Measurements from ENCODE around the gene MAGI3. TPM values are rescaled to one million over a fixed set of nuclear protein-coding genes. Genes with fewer than 3 reads are reported as not detected.
A peak's percentile ranks its signal among the peaks of the same experiment; 100 is the strongest.

Gene MAGI3
- total RNA-seq = 4.6 TPM
- long read RNA-seq, full-length matches to known transcripts = 3 of 5 reads
- long read RNA-seq, partial matches to known transcripts = 1 of 5 reads
- long read RNA-seq, other reads (novel, unspliced or antisense) = 1 of 5 reads

DNA sequence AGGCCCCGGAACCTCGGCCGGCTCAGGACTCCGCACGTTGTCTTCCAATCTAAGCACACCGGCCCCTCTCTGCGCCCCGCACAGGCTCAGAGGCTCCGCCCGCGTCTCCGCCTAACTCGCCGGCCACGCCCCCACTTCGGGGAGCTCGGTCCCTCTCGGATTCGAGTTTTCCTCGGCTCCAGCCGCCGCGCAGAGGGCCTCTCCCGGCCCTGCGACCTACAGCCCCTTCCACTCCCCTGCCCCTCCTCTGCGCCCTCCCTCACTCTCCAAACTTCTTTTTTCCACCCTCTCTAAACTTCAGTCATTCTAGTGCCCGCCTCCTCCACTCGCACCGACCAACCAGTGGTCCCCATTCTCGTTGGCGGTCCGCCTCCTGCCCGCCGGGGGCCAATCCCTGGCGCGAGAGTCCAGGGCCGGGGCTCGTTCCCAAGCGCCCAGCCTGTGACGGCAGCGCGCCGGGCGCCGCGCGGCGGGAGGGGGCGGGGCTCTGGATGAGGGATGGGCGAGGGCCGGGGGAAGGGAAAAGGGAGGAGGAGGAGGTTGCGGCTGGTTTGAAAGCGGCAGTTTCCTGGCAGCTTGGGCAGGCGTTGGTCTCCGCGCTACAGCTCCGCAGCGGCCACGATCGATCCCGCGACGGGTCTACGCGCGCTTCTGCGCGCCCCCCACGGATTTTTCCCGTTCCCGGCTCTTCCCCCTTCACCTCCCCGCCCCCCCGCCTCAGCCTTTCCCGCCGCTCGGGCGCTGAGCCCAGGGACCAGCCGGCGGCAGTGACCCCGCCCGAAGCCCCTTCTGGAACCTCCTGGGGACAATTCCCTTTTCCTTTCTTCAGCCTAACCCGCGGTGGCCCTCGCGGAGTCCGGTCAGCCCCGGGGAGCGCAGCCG lies at the start of gene MAGI3:
Gene MAGI3 (plus strand): TSS at position 563 of the 882 bp plus-strand sequence. CDS start 519 bp downstream, outside the sequence.
- ATAC-seq = peak; percentile 97
- intact Hi-C loops (cut with DNase I) = loop anchor here (2.0 to 5.0 kb wide), 3 partner anchors 62 to 287 kb away; no protein-coding TSS in a partner anchor
- DNase-seq (ENCODE audit: missing footprints) = peak; percentile 97

DNA sequence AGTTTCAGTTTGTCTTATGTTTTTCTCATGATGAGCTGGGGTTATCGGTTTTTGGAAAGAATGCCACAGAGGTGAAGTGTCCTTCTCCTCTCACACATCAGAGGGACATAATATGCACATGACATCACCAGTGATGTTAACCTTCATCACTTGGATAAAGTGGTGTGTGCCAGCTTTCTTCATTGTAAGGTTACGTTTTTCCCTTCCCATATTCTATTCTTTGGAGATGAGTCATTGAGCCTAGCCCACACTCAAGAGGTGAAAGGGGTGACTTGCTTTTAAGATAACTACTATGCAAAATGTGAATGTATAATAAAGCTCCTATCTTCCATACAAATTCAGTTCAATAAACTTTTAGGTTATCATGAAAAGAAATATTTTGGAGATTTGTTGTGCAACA lies 36.7 kb upstream of the MAGI3 start:
- ATAC-seq (no peak), DNase-seq (ENCODE audit: missing footprints) (no peak)
- intact Hi-C loops (cut with DNase I) = no loop called here

DNA sequence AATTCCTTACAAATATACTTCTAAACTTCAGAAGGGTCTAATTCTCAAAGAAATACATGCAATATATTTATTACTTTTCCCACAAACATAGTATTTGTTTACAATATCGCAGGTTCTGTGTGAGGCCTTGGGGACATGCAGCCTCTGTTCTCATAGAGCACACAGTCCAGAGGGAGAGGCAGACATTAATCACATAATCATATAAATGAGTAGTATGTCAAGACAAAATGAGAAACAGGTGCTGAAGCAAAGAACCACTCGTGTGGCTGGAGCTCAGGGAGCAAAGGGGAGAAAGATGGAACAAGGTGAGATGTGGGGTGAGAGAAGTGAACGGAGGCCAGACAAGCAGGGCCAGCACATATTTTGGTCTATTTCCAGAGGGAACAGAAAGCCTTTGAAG lies 26.4 kb upstream of the MAGI3 start:
- intact Hi-C loops (cut with DNase I) = no loop called here
- ATAC-seq = no peak
- DNase-seq (ENCODE audit: missing footprints) = no peak

DNA sequence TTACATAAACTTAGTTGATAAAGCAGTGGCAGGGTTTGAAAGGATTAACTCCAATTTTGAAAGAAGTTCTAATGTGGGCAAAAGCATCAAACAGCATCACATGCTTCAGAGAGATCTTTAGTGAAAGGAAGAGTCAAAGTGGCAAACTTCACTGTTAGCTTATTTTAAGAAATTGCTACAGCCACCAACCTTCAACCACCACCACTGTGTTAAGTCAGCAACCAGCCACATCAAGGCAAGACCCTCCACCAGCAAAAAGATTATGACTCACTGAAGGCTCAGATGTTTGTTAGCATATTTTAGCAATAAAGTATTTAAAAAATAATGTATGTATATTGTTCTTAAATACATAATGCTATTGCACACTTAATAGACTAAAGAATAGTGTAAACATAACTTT lies 21.3 kb upstream of the MAGI3 start:
- intact Hi-C loops (cut with DNase I) = no loop called here
- ATAC-seq = no peak
- DNase-seq (ENCODE audit: missing footprints) = no peak

DNA sequence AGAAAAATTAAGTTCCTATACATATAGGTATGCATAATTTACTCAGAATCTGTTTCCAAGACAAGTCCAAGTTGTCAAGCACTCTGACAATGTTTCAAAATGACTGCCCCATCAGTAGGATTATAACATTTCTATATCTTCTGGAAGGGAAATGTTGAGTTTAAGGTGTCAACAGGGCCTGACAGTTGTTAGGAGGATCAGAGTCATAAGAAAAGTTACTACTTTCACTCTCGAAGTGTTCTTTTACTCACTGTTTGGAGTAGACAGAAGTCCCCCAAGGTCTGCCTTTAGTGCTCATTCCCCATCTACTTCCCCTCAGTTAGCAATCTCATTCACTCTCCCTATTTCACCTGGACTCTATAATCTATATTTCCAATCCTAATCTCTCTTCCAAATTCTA lies 20.6 kb upstream of the MAGI3 start:
- intact Hi-C loops (cut with DNase I) = no loop called here
- no peak for ATAC-seq
- no peak for DNase-seq (ENCODE audit: missing footprints)

DNA sequence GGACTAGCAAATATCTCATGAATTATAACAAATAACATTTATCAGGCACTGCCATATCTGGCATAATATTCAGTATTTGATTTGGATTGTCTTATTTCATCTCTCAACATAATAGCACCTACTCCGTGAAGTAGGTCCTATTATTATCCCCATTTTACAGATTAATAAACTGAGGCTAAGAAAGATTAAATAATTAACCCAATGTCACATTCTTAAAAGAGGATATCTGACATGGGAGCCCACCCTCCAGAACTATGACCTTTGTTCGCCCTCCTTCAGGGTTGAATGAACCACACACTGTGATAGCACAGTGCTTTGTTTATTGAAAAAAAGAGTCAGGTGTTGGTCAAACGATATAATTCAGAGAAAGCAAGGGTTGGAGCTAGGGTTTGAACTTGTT lies 19.4 kb upstream of the MAGI3 start:
- ATAC-seq = no peak
- no peak for DNase-seq (ENCODE audit: missing footprints)
- intact Hi-C loops (cut with DNase I) = no loop called here

DNA sequence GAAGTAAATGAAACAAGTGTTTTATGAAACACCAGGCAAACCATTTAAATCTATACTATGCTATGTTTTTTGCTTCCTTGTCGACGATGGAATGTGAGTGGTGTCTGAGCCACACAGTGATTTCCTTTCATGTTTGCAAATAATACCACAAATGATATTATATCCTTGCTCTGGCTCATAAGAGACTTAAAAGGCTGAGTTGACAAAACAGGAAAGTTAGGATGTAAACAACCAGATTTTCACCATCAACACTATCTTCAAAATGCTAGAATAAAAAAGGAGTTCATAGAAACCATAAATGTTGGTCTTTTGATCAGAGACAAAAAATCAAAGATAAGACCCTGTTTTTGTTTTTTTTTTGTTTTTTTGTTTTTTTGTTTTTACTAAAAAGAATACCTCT lies 17.8 kb upstream of the MAGI3 start:
- ATAC-seq (no peak), DNase-seq (ENCODE audit: missing footprints) (no peak)
- intact Hi-C loops (cut with DNase I) = no loop called here

DNA sequence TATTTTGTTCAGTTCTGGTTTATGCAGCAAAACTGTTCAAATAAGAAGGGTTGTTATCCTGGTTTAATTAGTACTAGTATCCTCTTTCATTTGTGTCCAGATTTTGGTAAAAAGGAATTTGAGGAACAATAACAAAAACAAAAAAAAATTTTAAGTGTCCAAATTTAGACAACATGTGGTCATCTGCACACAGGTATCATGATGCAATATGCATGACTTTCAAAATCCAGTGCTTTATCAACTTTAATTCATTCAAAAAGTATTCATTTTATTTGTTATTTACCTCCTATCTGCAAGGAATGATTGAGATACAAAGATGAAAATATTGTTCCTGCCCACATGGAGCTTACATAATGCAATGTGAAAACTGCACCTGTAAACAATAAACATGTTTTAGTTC lies 16.7 kb upstream of the MAGI3 start:
- intact Hi-C loops (cut with DNase I) = no loop called here
- DNase-seq (ENCODE audit: missing footprints) (no peak), ATAC-seq (no peak)

DNA sequence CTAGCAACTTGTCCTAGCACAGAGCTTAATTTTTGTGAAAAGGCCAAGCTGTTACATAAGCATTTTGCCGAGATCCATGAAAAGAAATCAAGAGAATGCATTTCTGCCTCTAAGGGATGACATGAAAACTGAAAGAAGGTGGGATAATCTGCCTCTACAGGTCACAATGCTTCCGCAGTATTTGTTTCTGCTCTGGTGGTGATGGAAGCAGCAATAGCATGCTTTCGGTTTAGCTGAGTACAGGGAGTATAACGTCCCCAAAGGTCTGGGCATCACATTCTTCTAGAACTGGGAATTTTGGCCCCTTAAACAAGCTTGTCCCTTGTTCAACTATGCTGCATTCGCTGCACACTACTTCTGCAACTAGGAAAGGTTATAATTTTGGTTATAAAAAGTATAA lies 14.4 kb upstream of the MAGI3 start:
- ATAC-seq = no peak
- intact Hi-C loops (cut with DNase I) = no loop called here
- DNase-seq (ENCODE audit: missing footprints) = no peak

DNA sequence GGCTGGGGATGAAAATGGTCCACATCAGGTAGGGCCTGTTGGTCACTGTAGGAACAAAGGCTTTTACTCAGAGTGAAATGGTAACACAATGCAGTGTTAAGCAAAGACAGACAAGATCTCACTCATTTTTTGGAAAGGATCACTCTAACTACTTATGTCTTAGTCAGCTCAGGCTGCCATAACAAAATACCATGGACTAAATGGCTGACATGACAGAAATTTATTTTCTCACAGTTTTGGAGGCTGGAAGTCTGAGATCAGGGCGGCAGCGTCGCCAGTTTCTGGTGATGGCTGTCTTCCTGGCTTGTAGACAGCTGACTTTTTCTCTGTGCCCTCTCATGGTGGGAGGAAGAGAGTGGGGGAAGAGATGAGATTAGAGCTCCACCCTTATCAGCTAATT lies 10.2 kb upstream of the MAGI3 start:
- ATAC-seq = no peak
- intact Hi-C loops (cut with DNase I) = no loop called here
- no peak for DNase-seq (ENCODE audit: missing footprints)

DNA sequence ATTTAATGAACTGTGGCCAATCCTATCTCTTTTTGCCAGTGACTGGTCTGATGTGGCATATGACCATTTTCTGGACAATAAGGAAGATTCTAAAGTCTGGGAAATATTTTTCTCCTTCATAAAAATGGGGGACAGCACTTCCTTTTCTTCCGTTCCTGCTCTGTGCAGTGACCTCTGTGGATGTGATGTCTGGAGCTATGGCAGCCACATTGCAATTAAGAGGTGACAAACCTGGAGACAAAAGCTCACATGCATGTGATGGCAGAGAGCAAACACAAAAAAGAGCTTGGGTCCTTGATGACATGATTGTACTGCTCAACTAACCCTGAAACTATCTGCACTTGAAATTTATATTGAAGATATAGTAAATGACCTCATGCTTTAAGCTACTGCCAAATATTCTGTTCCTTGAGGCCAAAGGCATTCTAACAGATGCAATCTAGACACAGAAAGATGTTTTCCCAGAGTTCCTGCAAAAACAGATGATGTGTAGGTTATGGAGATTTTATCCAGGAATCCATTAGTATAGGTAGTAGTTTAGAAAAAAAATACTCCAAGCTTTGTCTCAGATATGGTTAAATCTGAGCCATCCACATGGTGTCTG lies 2.2 kb upstream of the MAGI3 start:
- DNase-seq (ENCODE audit: missing footprints) = no peak
- intact Hi-C loops (cut with DNase I) = loop anchor here (5.0 kb wide), 1 partner anchor 289 kb away; no protein-coding TSS in a partner anchor
- no peak for ATAC-seq

DNA sequence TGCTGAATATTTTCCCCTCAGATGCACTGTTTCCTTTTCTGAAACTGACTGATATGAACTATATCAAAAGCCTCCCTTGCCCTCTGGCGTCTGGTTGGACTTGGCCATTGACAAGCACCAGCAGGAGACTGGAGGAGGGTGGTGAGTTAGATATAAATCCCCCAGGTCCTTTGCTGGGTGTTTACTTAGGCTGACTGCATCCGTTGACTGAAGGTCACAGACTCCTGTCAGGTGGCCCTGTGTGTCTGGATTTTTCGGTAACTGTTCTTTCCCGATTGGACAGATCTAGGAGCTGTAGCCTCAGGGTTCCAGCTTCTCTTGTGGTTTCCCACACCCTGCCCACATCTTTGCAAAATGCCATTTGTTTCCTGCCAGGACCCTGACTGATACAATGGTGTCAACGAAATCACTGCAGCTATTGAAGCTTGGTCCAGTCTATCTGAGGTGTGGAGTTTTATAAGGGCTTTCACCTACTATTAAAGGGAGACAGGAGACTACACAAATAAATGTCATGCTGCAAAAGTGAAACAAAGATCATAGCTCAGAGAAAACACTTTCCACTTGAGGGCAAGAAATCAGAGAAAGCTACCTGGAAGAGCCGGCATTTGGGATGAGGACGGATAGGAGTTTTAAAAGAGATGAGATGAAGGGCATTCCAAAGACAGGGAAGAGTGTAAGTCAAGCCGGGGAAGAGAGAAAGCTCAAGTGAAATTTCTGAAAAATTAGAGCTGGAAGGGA lies 1.5 kb upstream of the MAGI3 start:
- ATAC-seq (no peak), DNase-seq (ENCODE audit: missing footprints) (no peak)
- intact Hi-C loops (cut with DNase I) = loop anchor here (5.0 kb wide), 1 partner anchor 289 kb away; no protein-coding TSS in a partner anchor

DNA sequence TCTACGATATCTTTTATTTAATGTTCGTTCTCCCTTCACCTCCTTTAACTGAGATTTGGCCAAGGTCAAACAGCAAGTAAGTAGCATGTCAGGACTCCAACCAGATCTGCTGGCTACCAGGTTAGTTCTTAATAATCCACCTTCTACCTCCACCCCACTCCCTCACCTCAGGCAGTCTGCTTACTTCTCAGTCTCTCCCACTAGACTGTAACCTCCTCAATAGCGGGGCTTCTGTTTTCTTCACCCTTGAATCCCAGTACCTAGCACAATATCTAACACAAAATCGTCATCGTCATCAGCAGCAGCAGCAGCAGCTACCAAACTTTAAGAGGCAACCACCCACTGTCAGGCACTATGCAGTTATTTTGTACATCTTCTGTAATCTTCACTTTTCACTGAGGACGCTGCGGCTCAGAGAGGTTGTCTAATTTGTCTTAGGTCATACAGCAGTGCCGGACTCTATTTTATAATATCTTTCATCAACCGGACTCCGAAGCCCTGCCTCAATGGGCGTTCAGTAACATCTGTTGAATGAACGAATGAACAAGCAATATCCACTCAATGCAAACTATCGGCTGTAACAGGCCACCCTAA lies 859 bp upstream of the MAGI3 start:
- intact Hi-C loops (cut with DNase I) = loop anchor here (5.0 kb wide), 1 partner anchor 288 kb away; no protein-coding TSS in a partner anchor
- no peak for ATAC-seq
- no peak for DNase-seq (ENCODE audit: missing footprints)

DNA sequence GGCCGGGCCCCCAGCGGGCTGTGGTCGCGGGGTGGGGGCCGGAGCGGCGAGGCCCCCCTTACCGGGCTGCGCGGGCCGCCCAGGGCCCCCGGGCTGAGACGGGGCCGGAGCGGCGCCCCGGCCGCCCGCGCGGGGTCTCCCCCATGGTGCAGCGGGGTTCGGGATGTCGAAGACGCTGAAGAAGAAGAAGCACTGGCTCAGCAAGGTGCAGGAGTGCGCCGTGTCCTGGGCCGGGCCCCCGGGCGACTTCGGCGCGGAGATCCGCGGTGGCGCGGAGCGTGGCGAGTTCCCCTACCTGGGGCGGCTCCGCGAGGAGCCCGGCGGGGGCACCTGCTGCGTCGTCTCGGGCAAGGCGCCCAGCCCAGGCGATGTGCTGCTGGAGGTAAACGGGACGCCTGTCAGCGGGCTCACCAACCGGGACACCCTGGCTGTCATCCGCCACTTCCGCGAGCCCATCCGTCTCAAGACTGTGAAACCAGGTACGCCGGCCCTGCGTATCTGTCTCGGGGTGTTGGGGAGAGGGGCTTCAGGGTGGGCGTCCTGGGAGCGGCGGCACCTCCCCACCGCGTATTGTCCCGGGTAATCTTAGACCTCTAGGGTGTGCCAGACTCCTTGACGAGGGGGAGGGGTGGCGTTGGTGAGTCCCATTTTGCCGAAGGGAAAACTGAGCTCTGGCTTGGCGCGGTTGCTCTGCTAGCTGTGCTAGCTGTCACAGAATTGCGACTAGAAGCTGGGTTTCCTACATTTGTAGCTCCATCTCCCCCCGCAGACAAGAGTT lies 745 bp downstream of the MAGI3 start:
- ATAC-seq (no peak), DNase-seq (ENCODE audit: missing footprints) (peak; percentile 70)

DNA sequence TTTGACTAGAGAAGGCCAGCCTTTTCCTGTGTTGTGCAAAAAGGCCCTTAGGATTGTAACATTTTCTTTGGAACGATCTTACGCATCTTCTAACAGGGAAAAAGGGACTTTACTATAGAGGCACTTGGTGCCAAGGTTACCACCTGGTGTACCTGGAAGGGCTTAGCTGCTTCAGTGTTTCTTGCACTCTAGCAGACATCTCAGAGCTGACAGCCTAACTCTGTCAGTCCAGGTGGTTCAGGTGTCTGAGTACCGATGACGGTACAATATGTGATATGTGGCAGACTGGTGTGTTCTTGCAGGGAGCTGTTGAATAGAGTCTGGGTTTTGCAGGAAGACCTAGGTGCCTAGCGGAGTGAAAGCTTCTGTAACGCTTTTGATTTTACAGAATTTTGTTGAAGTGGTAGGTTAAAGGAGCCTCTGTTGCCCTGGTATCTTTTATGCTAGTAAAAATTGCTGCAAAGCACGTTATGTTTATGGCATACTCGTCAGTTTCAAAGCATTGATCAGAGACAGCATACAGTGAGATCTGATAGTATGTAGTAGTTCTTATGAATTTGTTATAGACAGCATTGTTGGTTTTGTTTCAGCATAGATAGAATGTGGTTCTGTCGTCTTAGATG lies 1.4 kb downstream of the MAGI3 start:
- ATAC-seq (no peak), DNase-seq (ENCODE audit: missing footprints) (no peak)
- intact Hi-C loops (cut with DNase I) = loop anchor here (2.0 to 5.0 kb wide), 2 partner anchors 61 to 251 kb away; no protein-coding TSS in a partner anchor

More for the DNA sequence above, 745 bp downstream of the MAGI3 start:
- intact Hi-C loops (cut with DNase I) = loop anchor here (2.0 to 5.0 kb wide), 2 partner anchors 61 to 250 kb away; no protein-coding TSS in a partner anchor

DNA sequence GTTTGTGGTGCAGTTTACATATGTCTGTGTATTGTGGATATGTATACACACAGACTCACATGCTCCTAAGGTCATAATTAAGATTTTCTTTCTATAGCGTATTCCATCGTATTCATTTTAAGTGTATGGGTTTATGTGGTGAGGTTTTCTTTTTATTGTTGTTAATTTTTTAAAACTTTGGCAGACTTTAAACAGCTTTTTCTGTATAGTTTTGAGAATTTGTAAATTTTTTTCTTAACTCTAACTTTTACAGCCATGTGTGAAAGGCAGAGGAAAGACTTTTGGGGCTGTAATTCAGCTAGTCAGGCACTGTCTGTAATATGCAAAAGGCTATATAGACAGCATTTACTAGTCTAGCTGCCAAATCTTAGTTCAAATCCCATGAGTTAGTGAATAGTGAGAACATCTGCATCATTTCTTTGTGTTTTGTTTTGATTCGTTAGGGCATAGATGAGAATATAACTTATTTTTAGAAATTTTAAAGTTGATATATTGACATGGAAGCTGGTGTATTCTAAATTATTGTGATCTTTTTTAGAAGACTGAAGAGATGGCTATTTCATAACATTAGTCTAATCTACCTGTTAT lies 2.3 kb downstream of the MAGI3 start:
- ATAC-seq = no peak
- no peak for DNase-seq (ENCODE audit: missing footprints)
- intact Hi-C loops (cut with DNase I) = loop anchor here (5.0 kb wide), 1 partner anchor 60 kb away; no protein-coding TSS in a partner anchor
